ENCODE data around the gene RNF151. TPM values are rescaled to one million over a fixed set of nuclear protein-coding genes. Genes with fewer than 3 reads are reported as not detected.

Gene RNF151
- total and polyA plus RNA-seq, 2 donors (not counting 1 experiment from before 2014, with no cell fraction given) = 0.13 to 0.76 TPM

GRCh38 chr16:2013527-2013926 lies 46.9 kb downstream of the RNF151 start:
- H3K27ac Mint-ChIP-seq = no peak overlapping the region
- Histone ChIP-seq H3K4me2 (replicated peaks; ENCODE audit: low read depth, low read length, poor library complexity, severe bottlenecking) (no peak overlapping the region), H4K20me1 (ENCODE audit: control insufficient read depth, insufficient read depth, low read length, poor library complexity, severe bottlenecking) (peaks cover 7% of the 10 kb centered on the region), H3K27me3 (replicated peaks in 1 of 4; ENCODE audit: control extremely low read depth in 1 of 4, control insufficient read depth in 3 of 4, insufficient read depth in 4 of 4, low read length in 3 of 4) (peaks cover 0 to 7% (median 0%) of the 10 kb centered on the region in 4 experiments), H3K79me2 (ENCODE audit: control insufficient read depth, insufficient read depth, low read length) (peaks cover 15% of the 10 kb centered on the region), H3K4me3 (ENCODE audit: control extremely low read depth in 1 of 5, extremely low read depth in 1 of 5, insufficient read depth in 1 of 5, low read depth in 2 of 5, low read length in 4 of 5) (no peak overlapping the region), H3K9me3 (ENCODE audit: control extremely low read depth in 1 of 3, control insufficient read depth in 2 of 3, insufficient read depth in 1 of 3, low read length in 2 of 3) (no peaks in the 10 kb centered on the region), H3K36me3 (replicated peaks in 1 of 2; ENCODE audit: control extremely low read depth in 1 of 2, control insufficient read depth in 1 of 2, extremely low read depth in 1 of 2, insufficient read depth in 2 of 2, low read length in 1 of 2) (no peaks in the 10 kb centered on the region), H2AFZ (ENCODE audit: insufficient read depth, low read depth, low read length, poor library complexity, severe bottlenecking) (no peak overlapping the region), H3K9ac (ENCODE audit: low read length) (no peak overlapping the region), H3K27ac (ENCODE audit: low read length in 2 of 2) (no peak overlapping the region), H3K4me1 (ENCODE audit: control insufficient read depth in 2 of 2, insufficient read depth in 2 of 2, low read length in 2 of 2) (peaks cover 13 to 16% of the 10 kb centered on the region in 2 donors)
- H3K27me3 Mint-ChIP-seq = peaks cover 3% of the 10 kb centered on the region
- 95% methylated on average over 13 of the region's 15 CpGs for WGBS (ENCODE audit: insufficient coverage)
- ChIA-PET CTCF (interaction anchor here (1.2 to 2.8 kb wide), 2 partner anchors 9 kb away, joined by 3 to 10 read pairs; no protein-coding TSS in a partner anchor), POLR2A (no interaction called here)
- no peak for TF ChIP-seq EZH2 (IDR thresholded peaks at IDR 0.05; ENCODE audit: borderline replicate concordance, insufficient read depth, low read depth, low read length, poor library complexity, severe bottlenecking)
- no peak for TF ChIP-seq CTCF (IDR thresholded peaks at IDR 0.05)
- peaks cover 10% of the 10 kb centered on the region for H3K4me1 Mint-ChIP-seq
- no peak for ATAC-seq (ENCODE audit: low read depth)
- H3K9me3 Mint-ChIP-seq (ENCODE audit: insufficient read depth) = no peaks in the 10 kb centered on the region
- intact Hi-C loops (cut with micrococcal nuclease) = no loop called here
- DNase-seq = no peak
- no peak overlapping the region for H3K4me3 Mint-ChIP-seq

- Mint-ChIP-seq H3K4me3 (no peak overlapping the region), H3K27me3 (peaks cover 11% of the 10 kb centered on the region), H3K27ac (no peak overlapping the region), H3K4me1 (peaks cover 1% of the 10 kb centered on the region), H3K9me3 (ENCODE audit: insufficient read depth) (no peaks in the 10 kb centered on the region)
- ATAC-seq (ENCODE audit: low read depth) (no peak), DNase-seq (no peak)
- Histone ChIP-seq H3K4me1 (ENCODE audit: control insufficient read depth in 2 of 2, insufficient read depth in 2 of 2, low read length in 2 of 2) (peaks cover 12 to 15% of the 10 kb centered on the region in 2 donors), H3K27me3 (replicated peaks in 1 of 4; ENCODE audit: control extremely low read depth in 1 of 4, control insufficient read depth in 3 of 4, insufficient read depth in 4 of 4, low read length in 3 of 4) (peaks cover 0 to 21% (median 6%) of the 10 kb centered on the region in 4 experiments), H3K9me3 (ENCODE audit: control extremely low read depth in 1 of 3, control insufficient read depth in 2 of 3, insufficient read depth in 1 of 3, low read length in 2 of 3) (no peaks in the 10 kb centered on the region), H3K4me2 (replicated peaks; ENCODE audit: low read depth, low read length, poor library complexity, severe bottlenecking) (no peak overlapping the region), H3K36me3 (replicated peaks in 1 of 2; ENCODE audit: control extremely low read depth in 1 of 2, control insufficient read depth in 1 of 2, extremely low read depth in 1 of 2, insufficient read depth in 2 of 2, low read length in 1 of 2) (no peaks in the 10 kb centered on the region), H3K9ac (ENCODE audit: low read length) (no peak overlapping the region), H3K27ac (ENCODE audit: low read length in 2 of 2) (no peak overlapping the region), H3K4me3 (ENCODE audit: control extremely low read depth in 1 of 5, extremely low read depth in 1 of 5, insufficient read depth in 1 of 5, low read depth in 2 of 5, low read length in 4 of 5) (no peak overlapping the region), H4K20me1 (ENCODE audit: control insufficient read depth, insufficient read depth, low read length, poor library complexity, severe bottlenecking) (no peaks in the 10 kb centered on the region), H3K79me2 (ENCODE audit: control insufficient read depth, insufficient read depth, low read length) (peaks cover 3% of the 10 kb centered on the region), H2AFZ (ENCODE audit: insufficient read depth, low read depth, low read length, poor library complexity, severe bottlenecking) (no peak overlapping the region)
- 92% methylated on average over 18 of the region's 24 CpGs for WGBS (ENCODE audit: insufficient coverage)
- TF ChIP-seq CTCF (IDR thresholded peaks at IDR 0.05) (no peak), EZH2 (IDR thresholded peaks at IDR 0.05; ENCODE audit: borderline replicate concordance, insufficient read depth, low read depth, low read length, poor library complexity, severe bottlenecking) (no peak)
- ChIA-PET POLR2A (no interaction called here), CTCF (interaction anchor here (0.6 kb wide), 1 partner anchor 139 kb away, joined by 3 read pairs; no protein-coding TSS in a partner anchor)
- intact Hi-C loops (cut with micrococcal nuclease) = no loop called here
Measured at GRCh38 chr16:2015117-2015946, 48.7 kb downstream of the RNF151 start.

Data from B cell (primary cell).